ENCODE data around the gene RHOU. TPM values are rescaled to one million over a fixed set of nuclear protein-coding genes. Genes with fewer than 3 reads are reported as not detected.

RHOU gene
- total RNA-seq, 1 experiment from 2014 or later: 6.5 TPM

GRCh38 chr1:228763561-228763960, 28.3 kb downstream of the RHOU start:
- CTCF ChIA-PET: no interaction called here
- Mint-ChIP-seq H3K4me1 (ENCODE audit: low read depth, unreplicated experiment) (peaks cover 14% of the 10 kb centered on the region), H3K27ac (ENCODE audit: unreplicated experiment) (no peak overlapping the region), H3K9me3 (ENCODE audit: low read depth, unreplicated experiment) (no peaks in the 10 kb centered on the region), H3K4me3 (ENCODE audit: low read depth, unreplicated experiment) (no peak overlapping the region), H3K27me3 (ENCODE audit: unreplicated experiment) (peaks cover 18% of the 10 kb centered on the region), H3K36me3 (ENCODE audit: insufficient read depth, unreplicated experiment) (no peaks in the 10 kb centered on the region)
- no peak for DNase-seq
- no peak for TF ChIP-seq CTCF (IDR thresholded peaks at IDR 0.05; ENCODE audit: unreplicated experiment)
- BruUV-seq (replicated peaks): no TSS peak
- intact Hi-C loops (cut with micrococcal nuclease; ENCODE audit: unreplicated experiment): no loop called here

GRCh38 chr1:228765168-228765946, 30.1 kb downstream of the RHOU start:
- DNase-seq: no peak
- Mint-ChIP-seq H3K4me1 (ENCODE audit: low read depth, unreplicated experiment) (peaks cover 15% of the 10 kb centered on the region), H3K4me3 (ENCODE audit: low read depth, unreplicated experiment) (no peak overlapping the region), H3K27me3 (ENCODE audit: unreplicated experiment) (peaks cover under 1% of the 10 kb centered on the region), H3K36me3 (ENCODE audit: insufficient read depth, unreplicated experiment) (no peaks in the 10 kb centered on the region), H3K9me3 (ENCODE audit: low read depth, unreplicated experiment) (no peaks in the 10 kb centered on the region), H3K27ac (ENCODE audit: unreplicated experiment) (no peak overlapping the region)
- intact Hi-C loops (cut with micrococcal nuclease; ENCODE audit: unreplicated experiment): no loop called here
- CTCF ChIA-PET: interaction anchor here (0.7 kb wide), 1 partner anchor 11 kb away, joined by 3 read pairs; no protein-coding TSS in a partner anchor
- TF ChIP-seq CTCF (IDR thresholded peaks at IDR 0.05; ENCODE audit: unreplicated experiment): no peak
- BruUV-seq (replicated peaks): no TSS peak

- H3K4me3 Mint-ChIP-seq (ENCODE audit: low read depth, unreplicated experiment): no peak overlapping the region
- TF ChIP-seq CTCF (IDR thresholded peaks at IDR 0.05; ENCODE audit: unreplicated experiment): no peak
- DNase-seq: no peak
- CTCF ChIA-PET: no interaction called here
- no peak overlapping the region for H3K27ac Mint-ChIP-seq (ENCODE audit: unreplicated experiment)
- no peaks in the 10 kb centered on the region for H3K36me3 Mint-ChIP-seq (ENCODE audit: insufficient read depth, unreplicated experiment)
- no peaks in the 10 kb centered on the region for H3K9me3 Mint-ChIP-seq (ENCODE audit: low read depth, unreplicated experiment)
- intact Hi-C loops (cut with micrococcal nuclease; ENCODE audit: unreplicated experiment): no loop called here
- H3K27me3 Mint-ChIP-seq (ENCODE audit: unreplicated experiment): no peaks in the 10 kb centered on the region
- BruUV-seq (replicated peaks): no TSS peak
- H3K4me1 Mint-ChIP-seq (ENCODE audit: low read depth, unreplicated experiment): peaks cover 15% of the 10 kb centered on the region
Measured at GRCh38 chr1:228766788-228767187, 31.5 kb downstream of the RHOU start.

- TF ChIP-seq CTCF (IDR thresholded peaks at IDR 0.05; ENCODE audit: unreplicated experiment): no peak
- DNase-seq: no peak
- Mint-ChIP-seq H3K27ac (ENCODE audit: unreplicated experiment) (peak overlapping the region; percentile 18), H3K36me3 (ENCODE audit: insufficient read depth, unreplicated experiment) (no peaks in the 10 kb centered on the region), H3K4me1 (ENCODE audit: low read depth, unreplicated experiment) (peaks cover 15% of the 10 kb centered on the region), H3K4me3 (ENCODE audit: low read depth, unreplicated experiment) (no peak overlapping the region), H3K27me3 (ENCODE audit: unreplicated experiment) (no peaks in the 10 kb centered on the region), H3K9me3 (ENCODE audit: low read depth, unreplicated experiment) (no peaks in the 10 kb centered on the region)
- CTCF ChIA-PET: no interaction called here
- BruUV-seq (replicated peaks): no TSS peak
- intact Hi-C loops (cut with micrococcal nuclease; ENCODE audit: unreplicated experiment): no loop called here
Measured at GRCh38 chr1:228767636-228768354, 32.5 kb downstream of the RHOU start.

Measured in Calu3 (cell line).